ENCODE results near the gene ZNF8.

ZNF8 gene

DNA sequence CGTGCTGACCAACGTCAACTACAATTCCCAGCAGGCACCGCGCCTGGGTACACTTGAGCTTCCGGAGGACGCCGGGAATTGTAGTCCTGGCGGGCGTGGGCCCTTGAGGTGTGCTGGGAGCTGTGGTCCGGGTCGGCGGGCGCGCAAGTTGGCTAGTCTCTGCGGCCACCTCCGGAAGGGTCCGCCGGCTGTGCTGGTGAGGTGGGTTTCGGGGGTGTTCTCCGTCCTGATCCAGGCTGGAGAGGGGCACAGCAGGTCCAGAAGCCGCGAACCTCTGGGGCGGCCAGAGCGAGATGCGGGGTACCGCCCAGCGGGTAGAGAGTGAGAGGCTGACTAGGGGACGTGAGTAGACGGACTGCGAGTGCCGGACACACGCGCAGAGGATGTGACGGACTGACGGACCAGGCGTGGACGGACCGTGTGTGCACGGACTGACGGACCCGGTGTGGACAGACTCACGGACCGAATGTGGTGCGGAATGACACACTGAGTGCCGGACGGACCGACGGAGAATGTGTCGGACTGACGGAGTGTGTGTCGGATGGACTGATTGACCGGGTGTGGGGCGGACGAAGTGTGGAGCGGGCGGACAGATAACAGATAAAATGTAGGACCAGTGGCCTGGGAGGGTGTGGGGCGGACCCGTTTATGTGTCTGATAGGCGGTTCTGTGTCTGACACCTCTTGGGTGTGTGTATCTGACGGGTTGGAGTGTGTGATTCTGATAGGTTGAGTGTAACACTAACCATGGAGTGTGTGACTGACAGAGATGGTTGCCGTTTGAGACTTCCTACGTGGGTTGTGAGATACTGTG, 48.4 kb downstream of the ZNF8 start, which contains the start of gene ZSCAN22:
ZSCAN22 (plus strand) TSS at position 81 of the 813 bp plus-strand sequence. CDS start 7,809 bp downstream, outside the sequence.
- Histone ChIP-seq H3K36me3 (no peaks in the 10 kb centered on the region), H3K4me1 (no peaks in the 10 kb centered on the region; the same call in 1 of the 2 replicates), H3K9me3 (no peaks in the 10 kb centered on the region), H3K27me3 (no peaks in the 10 kb centered on the region), H3K4me3 (ENCODE audit: low read depth, low read length) (peak within 1 kb of the TSS; percentile 93)
- TF ChIP-seq, protein P1, sequence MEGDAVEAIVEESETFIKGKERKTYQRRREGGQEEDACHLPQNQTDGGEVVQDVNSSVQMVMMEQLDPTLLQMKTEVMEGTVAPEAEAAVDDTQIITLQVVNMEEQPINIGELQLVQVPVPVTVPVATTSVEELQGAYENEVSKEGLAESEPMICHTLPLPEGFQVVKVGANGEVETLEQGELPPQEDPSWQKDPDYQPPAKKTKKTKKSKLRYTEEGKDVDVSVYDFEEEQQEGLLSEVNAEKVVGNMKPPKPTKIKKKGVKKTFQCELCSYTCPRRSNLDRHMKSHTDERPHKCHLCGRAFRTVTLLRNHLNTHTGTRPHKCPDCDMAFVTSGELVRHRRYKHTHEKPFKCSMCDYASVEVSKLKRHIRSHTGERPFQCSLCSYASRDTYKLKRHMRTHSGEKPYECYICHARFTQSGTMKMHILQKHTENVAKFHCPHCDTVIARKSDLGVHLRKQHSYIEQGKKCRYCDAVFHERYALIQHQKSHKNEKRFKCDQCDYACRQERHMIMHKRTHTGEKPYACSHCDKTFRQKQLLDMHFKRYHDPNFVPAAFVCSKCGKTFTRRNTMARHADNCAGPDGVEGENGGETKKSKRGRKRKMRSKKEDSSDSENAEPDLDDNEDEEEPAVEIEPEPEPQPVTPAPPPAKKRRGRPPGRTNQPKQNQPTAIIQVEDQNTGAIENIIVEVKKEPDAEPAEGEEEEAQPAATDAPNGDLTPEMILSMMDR (IDR thresholded peaks at IDR 0.05; ENCODE audit: low read depth, low read length): no peak
- peak; percentile 98 for DNase-seq

DNA sequence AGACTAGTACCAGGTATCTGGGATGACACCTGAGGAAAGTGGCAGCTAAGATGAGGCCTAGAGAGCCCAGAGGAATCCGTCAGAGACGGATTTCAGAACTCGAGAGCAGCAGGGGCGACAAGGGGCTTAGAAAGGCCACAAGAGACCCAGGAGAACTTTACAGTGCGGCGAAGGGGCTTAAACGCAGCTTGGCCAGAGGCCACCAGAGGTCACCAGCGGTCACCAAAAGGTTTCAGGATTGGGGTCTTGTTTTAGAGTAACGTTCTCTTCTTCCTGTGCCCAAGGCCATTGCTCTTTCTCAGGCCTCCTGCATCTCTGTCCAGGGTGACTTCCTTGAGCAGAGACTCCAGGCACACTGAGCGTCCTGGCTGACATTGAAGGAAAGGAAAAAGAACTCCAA, 50.2 kb downstream of the ZNF8 start:
- Histone ChIP-seq H3K9me3 (no peaks in the 10 kb centered on the region), H3K27me3 (no peaks in the 10 kb centered on the region), H3K4me3 (ENCODE audit: low read depth, low read length) (no peak overlapping the region), H3K36me3 (no peaks in the 10 kb centered on the region), H3K4me1 (no peaks in the 10 kb centered on the region; the same call in 1 of the 2 replicates)
- DNase-seq: peak; percentile 52
- TF ChIP-seq, protein P1 (IDR thresholded peaks at IDR 0.05; ENCODE audit: low read depth, low read length): peak; percentile 54

- H3K4me1 ChIP-seq: no peaks in the 10 kb centered on the region; the same call in 1 of the 2 replicates
- TF ChIP-seq, protein P1 (IDR thresholded peaks at IDR 0.05; ENCODE audit: low read depth, low read length): no peak
- no peak for DNase-seq
- peaks cover 8% of the 10 kb centered on the region for H3K36me3 ChIP-seq
- H3K27me3 ChIP-seq: no peaks in the 10 kb centered on the region
- H3K9me3 ChIP-seq: no peaks in the 10 kb centered on the region
- no peak overlapping the region for H3K4me3 ChIP-seq (ENCODE audit: low read depth, low read length)
These were observed 51.7 kb downstream of the ZNF8 start for GRCh38 chr19:58330458-58330857.

GRCh38 chr19:58332697-58333096, 53.9 kb downstream of the ZNF8 start:
- no peak overlapping the region for H3K4me3 ChIP-seq (ENCODE audit: low read depth, low read length)
- H3K9me3 ChIP-seq: no peaks in the 10 kb centered on the region
- no peaks in the 10 kb centered on the region; the same call in 1 of the 2 replicates for H3K4me1 ChIP-seq
- no peaks in the 10 kb centered on the region for H3K27me3 ChIP-seq
- TF ChIP-seq, protein P1 (IDR thresholded peaks at IDR 0.05; ENCODE audit: low read depth, low read length): no peak
- peaks cover 22% of the 10 kb centered on the region for H3K36me3 ChIP-seq
- no peak for DNase-seq

- H3K36me3 ChIP-seq: peaks cover 42% of the 10 kb centered on the region
- H3K4me1 ChIP-seq: no peaks in the 10 kb centered on the region
- H3K27me3 ChIP-seq: no peaks in the 10 kb centered on the region
- TF ChIP-seq, protein P1 (IDR thresholded peaks at IDR 0.05; ENCODE audit: low read depth, low read length): no peak
- no peak for DNase-seq
- no peak overlapping the region for H3K4me3 ChIP-seq (ENCODE audit: low read depth, low read length)
- H3K9me3 ChIP-seq: no peaks in the 10 kb centered on the region
These were observed 56.0 kb downstream of the ZNF8 start for GRCh38 chr19:58334691-58335249.

DNA sequence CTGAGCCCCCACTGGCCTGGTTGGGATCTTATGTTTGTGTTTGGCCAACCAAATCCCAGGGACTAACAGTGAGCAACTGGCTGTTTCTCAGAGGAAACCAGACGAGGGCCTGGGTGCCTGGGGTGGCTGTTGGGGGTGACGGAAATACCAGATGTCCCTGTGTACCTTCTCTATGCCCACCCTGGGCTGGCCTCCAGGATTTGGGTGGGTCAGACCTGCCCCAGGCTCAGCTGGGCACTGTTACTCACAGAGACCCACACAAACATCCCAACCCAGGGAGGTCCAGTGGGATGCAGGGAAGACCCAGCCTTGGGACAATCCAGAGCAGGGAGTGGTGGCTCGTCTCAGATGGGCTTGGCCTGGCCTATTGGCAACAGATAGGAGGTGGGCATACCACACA, 56.9 kb downstream of the ZNF8 start:
- no peaks in the 10 kb centered on the region for H3K27me3 ChIP-seq
- H3K4me3 ChIP-seq (ENCODE audit: low read depth, low read length): no peak overlapping the region
- peaks cover 46% of the 10 kb centered on the region for H3K36me3 ChIP-seq
- H3K4me1 ChIP-seq: no peaks in the 10 kb centered on the region
- DNase-seq: no peak
- no peaks in the 10 kb centered on the region for H3K9me3 ChIP-seq
- TF ChIP-seq, protein P1 (IDR thresholded peaks at IDR 0.05; ENCODE audit: low read depth, low read length): no peak
